Peyer's patch (tissue), 4 donors: ENCODE measurements around the gene ZNF511. TPM values are rescaled to one million over a fixed set of nuclear protein-coding genes. Genes with fewer than 3 reads are reported as not detected.
A peak's percentile ranks its signal among the peaks of the same experiment; 100 is the strongest.

Experiments
- DNase-seq, 3 donors: peaks; one replicate each; pipeline ENCODE4 v3.0.0-alpha.2; 2017 to 2019
- H3K27ac ChIP-seq, 4 donors: fragments of 200-600 bp; sonication (generic); one replicate each; pipeline ENCODE4 v1.5.1; 2016 to 2019
- H3K27me3 ChIP-seq, 2 donors: fragments of 200-600 bp; sonication (generic); one replicate each; pipeline ENCODE4 v1.5.1; 2019
- H3K36me3 ChIP-seq, 3 donors: fragments of 200-600 bp; sonication (generic); one replicate each; pipeline ENCODE4 v1.5.1; 2016 to 2019
- H3K4me1 ChIP-seq, 4 donors: fragments of 200-600 bp; sonication (generic); one replicate each; pipeline ENCODE4 v1.5.1; 2016 to 2019
- H3K4me3 ChIP-seq, 4 donors: fragments of 200-600 bp; sonication (generic); 1 replicate in 3 of 4; 2 replicates in 1 of 4; pipeline ENCODE4 v1.5.1; 2016 to 2019; ENCODE audit warnings: mild to moderate bottlenecking in 1 of 4
- H3K9me3 ChIP-seq, 4 donors: fragments of 200-600 bp; sonication (generic); one replicate each; pipeline ENCODE4 v1.5.1; 2016 to 2019; ENCODE audit warnings: mild to moderate bottlenecking in 1 of 4
- POLR2A ChIP-seq, 2 donors: fragments of 450-650 bp; IDR thresholded peaks; one replicate each; pipeline ENCODE4 v1.5.1; 2017; ENCODE audit warnings: antibody characterized with exemption in 2 of 2, mild to moderate bottlenecking in 2 of 2, moderate library complexity in 2 of 2
- total RNA-seq, 4 donors: library from RNA; depleted of rRNA; stranded (reverse); fragments of >200 nt; gene quantifications; one replicate each; pipeline ENCODE4 v1.1.0, GENCODE V29; 2016
- TF ChIP-seq, protein P1 (sequence below), 6 experiments: fragments of 450-650 bp in 4 of 6; fragments of 200-600 bp in 2 of 6; sonication (generic) in 1 of 6; IDR thresholded peaks; one replicate each; pipeline ENCODE4 v1.5.1; 2017 to 2019; ENCODE audit warnings: antibody characterized with exemption in 6 of 6, mild to moderate bottlenecking in 3 of 6, moderate library complexity in 1 of 6

The ZNF511 gene, protein sequence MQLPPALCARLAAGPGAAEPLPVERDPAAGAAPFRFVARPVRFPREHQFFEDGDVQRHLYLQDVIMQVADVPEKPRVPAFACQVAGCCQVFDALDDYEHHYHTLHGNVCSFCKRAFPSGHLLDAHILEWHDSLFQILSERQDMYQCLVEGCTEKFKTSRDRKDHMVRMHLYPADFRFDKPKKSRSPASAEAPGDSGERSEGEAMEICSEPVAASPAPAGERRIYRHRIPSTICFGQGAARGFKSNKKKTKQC
- total RNA-seq = 10 to 100 TPM; 25.7 to 42.9 (median 30.5) TPM

DNA sequence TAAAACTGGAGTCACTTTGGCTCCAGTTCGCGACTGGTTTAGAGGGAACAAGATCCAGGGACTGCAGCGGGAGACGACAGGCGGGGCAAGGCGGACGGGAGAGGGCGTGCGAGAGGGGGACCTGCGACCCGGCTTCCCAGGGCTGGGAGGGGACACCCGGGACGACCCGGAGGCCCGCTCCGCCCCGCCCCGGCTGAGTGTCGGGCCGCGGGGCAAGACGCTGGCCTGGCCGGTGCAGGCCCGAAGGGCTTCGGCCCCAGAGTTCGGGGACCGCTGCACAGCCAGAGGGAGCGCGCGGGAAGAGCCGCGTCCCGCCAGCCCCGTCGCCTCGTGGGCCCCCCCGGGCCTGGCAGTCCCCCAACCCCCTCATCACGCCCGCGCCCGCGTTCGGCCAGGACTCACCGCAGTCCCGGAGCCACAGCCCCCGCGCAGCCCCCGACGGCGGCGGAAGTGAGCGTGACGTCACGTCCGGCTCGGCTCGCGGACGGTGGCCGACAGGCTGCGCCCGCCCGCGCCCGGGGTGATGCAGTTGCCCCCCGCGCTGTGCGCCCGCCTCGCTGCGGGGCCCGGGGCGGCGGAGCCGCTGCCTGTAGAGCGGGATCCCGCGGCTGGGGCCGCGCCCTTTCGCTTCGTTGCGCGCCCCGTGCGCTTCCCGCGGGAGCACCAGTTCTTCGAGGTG is at the start of gene ZNF511, which contains the start of gene TUBGCP2:
TSS of gene ZNF511 (plus strand) at position 494 of the 679 bp plus-strand sequence. CDS start at position 524, 30 bp downstream.
TSS of gene TUBGCP2 (minus strand) at position 452 of the 679 bp plus-strand sequence. CDS start 5,931 bp downstream, outside the sequence.
- Histone ChIP-seq H3K27ac (peak within 1 kb of the TSS; percentile 93 to 99 (median 98)), H3K4me1 (peaks cover 0 to 36% (median 6%) of the 10 kb centered on the region in 4 donors), H3K4me3 (peak within 1 kb of the TSS; percentile 76 to 100 (median 92)), H3K27me3 (no peaks in the 10 kb centered on the region), H3K36me3 (peaks cover 0 to 35% (median 0%) of the 10 kb centered on the region in 3 donors), H3K9me3 (no peaks in the 10 kb centered on the region)
- peak; percentile 79 to 94 (median 93) for DNase-seq
- TF ChIP-seq, protein P1, sequence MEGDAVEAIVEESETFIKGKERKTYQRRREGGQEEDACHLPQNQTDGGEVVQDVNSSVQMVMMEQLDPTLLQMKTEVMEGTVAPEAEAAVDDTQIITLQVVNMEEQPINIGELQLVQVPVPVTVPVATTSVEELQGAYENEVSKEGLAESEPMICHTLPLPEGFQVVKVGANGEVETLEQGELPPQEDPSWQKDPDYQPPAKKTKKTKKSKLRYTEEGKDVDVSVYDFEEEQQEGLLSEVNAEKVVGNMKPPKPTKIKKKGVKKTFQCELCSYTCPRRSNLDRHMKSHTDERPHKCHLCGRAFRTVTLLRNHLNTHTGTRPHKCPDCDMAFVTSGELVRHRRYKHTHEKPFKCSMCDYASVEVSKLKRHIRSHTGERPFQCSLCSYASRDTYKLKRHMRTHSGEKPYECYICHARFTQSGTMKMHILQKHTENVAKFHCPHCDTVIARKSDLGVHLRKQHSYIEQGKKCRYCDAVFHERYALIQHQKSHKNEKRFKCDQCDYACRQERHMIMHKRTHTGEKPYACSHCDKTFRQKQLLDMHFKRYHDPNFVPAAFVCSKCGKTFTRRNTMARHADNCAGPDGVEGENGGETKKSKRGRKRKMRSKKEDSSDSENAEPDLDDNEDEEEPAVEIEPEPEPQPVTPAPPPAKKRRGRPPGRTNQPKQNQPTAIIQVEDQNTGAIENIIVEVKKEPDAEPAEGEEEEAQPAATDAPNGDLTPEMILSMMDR (IDR thresholded peaks at IDR 0.05) = peak in 2 of 6 experiments; percentile 6 to 9
- peak; percentile 61 to 63 for TF ChIP-seq POLR2A (IDR thresholded peaks at IDR 0.05)

DNA sequence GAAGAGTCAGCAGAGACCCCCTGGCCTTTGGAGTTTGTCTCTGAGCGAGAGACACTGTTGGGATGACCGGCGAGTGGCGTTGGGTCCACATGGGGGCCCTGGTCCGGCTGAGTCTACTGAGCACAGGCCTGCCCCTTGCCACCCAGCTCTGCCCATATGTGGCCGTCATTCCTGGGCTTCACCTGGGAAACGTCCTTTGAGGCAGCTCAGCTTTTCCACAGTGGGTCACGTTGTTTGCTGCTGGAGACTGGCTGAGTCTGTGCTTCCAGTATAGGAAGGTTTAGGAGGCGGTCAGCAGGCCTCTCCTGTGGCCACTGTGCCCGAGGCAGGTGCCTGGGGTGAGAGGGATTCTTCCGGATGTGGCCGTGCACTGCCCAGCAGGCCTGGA is 49.1 kb upstream of the ZNF511 start:
- Histone ChIP-seq H3K36me3 (no peaks in the 10 kb centered on the region), H3K4me3 (no peak overlapping the region), H3K9me3 (no peaks in the 10 kb centered on the region), H3K27ac (peak overlapping the region; percentile 21 to 66 (median 49)), H3K27me3 (no peaks in the 10 kb centered on the region), H3K4me1 (peaks cover 10 to 65% (median 32%) of the 10 kb centered on the region in 4 donors)
- DNase-seq = no peak
- no peak for TF ChIP-seq POLR2A (IDR thresholded peaks at IDR 0.05)
- TF ChIP-seq, protein P1 (IDR thresholded peaks at IDR 0.05) = no peak

DNA sequence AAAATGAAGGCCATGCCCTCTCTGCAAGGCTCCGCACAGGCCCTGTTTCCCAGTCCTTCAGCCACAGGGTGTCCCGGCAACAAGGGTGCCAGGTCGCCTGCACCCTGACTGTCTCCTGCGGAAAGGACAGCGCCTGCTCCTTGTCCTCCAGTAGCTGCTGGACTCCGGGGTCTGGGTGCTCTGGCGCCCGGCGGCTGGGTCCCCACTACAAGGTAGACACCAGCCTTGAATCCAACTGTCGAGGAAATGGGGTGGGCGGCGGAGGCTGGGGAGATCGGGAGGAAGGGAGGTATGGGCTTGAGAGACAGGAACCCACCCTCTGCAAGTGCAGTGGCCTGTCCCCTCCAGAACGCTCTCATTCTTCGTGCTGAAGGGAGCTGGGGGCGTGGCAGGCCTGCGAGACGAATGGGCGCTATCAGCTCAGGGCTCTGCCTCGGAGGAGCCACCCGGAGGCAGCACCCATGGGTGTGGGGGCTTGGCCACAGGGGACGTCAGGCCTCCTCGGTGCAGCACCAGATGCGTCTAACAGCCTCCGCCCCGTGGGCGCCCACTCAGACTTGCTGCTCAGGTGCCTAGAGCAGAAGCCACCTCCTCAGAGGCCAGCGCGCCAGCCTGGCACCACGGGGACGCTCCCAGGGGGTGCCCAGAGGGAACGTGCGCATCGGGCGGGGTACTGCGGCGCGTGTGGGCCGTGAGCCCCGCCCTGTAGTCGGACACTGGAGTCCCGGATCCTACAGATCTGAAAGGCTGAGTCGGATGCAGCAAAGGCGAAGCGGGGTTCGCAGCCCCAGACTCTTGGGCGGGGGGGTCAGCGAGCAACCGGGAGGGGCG is 47.6 kb upstream of the ZNF511 start:
- H3K4me1 ChIP-seq = peaks cover 10 to 67% (median 33%) of the 10 kb centered on the region in 4 donors
- H3K36me3 ChIP-seq = no peaks in the 10 kb centered on the region
- peak; percentile 55 to 79 (median 74) for DNase-seq
- H3K27me3 ChIP-seq = no peaks in the 10 kb centered on the region
- peak overlapping the region; percentile 87 to 96 (median 91) for H3K27ac ChIP-seq
- no peak for TF ChIP-seq POLR2A (IDR thresholded peaks at IDR 0.05)
- TF ChIP-seq, protein P1 (IDR thresholded peaks at IDR 0.05) = no peak
- H3K9me3 ChIP-seq = no peaks in the 10 kb centered on the region
- H3K4me3 ChIP-seq = peak overlapping the region; percentile 69 to 96 (median 86)

DNA sequence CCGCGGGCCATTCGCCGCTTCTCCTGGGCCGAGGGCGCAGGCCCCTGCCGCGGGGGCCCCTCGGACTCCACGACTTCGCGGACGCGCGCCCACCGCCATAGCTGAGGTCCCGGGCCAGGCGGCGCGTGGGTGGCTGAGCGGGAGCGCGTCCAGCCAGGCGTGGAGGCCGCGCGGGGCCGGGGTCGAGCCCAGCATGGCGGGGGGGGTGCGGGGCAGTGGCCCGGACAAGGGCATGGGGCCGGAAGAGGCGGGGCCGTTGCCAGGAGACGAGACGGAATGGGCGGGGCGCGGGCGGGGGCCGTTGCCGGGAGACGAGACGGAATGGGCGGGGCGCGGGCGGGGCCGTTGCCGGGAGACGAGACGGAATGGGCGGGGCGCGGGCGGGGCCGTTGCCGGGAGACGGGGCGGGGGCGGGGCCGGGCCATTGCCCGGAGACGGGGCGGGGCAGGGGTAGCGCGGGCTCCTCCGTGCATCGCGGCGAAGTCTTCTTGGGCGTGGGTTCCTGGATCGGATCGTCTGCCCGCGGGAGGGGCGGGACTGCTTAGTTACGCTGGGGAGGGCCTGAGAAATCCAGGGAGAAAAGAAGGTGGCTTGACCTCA is 46.9 kb upstream of the ZNF511 start:
- H3K27ac ChIP-seq = peak overlapping the region; percentile 87 to 96 (median 91)
- TF ChIP-seq, protein P1 (IDR thresholded peaks at IDR 0.05) = no peak
- TF ChIP-seq POLR2A (IDR thresholded peaks at IDR 0.05) = peak in 1 of 2 donors; percentile 48
- no peaks in the 10 kb centered on the region for H3K27me3 ChIP-seq
- H3K36me3 ChIP-seq = no peaks in the 10 kb centered on the region
- H3K9me3 ChIP-seq = no peaks in the 10 kb centered on the region
- H3K4me1 ChIP-seq = peaks cover 10 to 67% (median 33%) of the 10 kb centered on the region in 4 donors
- peak overlapping the region; percentile 69 to 96 (median 86) for H3K4me3 ChIP-seq
- DNase-seq = peak; percentile 89 to 95 (median 91)

DNA sequence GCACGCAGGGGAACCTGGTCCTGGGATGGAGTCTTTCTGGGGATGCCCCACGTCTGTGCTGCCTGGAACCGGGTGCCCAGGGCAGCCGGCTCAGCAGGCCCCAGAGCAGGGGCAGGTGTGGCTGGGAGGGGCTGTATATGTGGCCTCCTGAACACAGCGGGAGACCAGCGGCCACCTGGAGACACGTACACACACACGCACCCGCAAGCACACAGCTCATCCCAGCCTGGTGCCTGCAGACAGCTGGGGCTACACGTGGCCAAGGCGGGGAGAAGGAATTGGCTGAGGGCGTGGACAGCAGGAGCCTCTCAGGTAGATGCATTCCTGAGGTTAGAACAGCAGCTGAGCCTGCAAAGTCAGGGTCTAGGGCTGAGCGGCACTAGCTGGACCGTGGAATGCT is 46.0 kb upstream of the ZNF511 start:
- DNase-seq = no peak
- no peaks in the 10 kb centered on the region for H3K27me3 ChIP-seq
- H3K4me3 ChIP-seq = no peak overlapping the region
- H3K9me3 ChIP-seq = no peaks in the 10 kb centered on the region
- no peaks in the 10 kb centered on the region for H3K36me3 ChIP-seq
- no peak overlapping the region for H3K27ac ChIP-seq
- H3K4me1 ChIP-seq = peaks cover 3 to 59% (median 26%) of the 10 kb centered on the region in 4 donors
- TF ChIP-seq POLR2A (IDR thresholded peaks at IDR 0.05) = no peak
- TF ChIP-seq, protein P1 (IDR thresholded peaks at IDR 0.05) = no peak
